Osteocyte (in vitro differentiated cells): Measurements from ENCODE around the gene SHISA4. TPM values are rescaled to one million over a fixed set of nuclear protein-coding genes. Genes with fewer than 3 reads are reported as not detected.

ENCODE experiments used
- DNase-seq: peaks from one replicate; pipeline ENCODE4 v3.0.0; 2021; ENCODE audit warnings: mixed read lengths; ENCODE audit not compliant: unreplicated experiment; ENCODE audit errors: extremely low spot score
- H3K27ac Mint-ChIP-seq: one replicate; pipeline ENCODE4 v1.8.0; 2021; ENCODE audit warnings: mild to moderate bottlenecking, mixed read lengths; ENCODE audit not compliant: unreplicated experiment
- H3K27me3 Mint-ChIP-seq: one replicate; pipeline ENCODE4 v1.8.0; 2021; ENCODE audit warnings: mixed read lengths; ENCODE audit not compliant: unreplicated experiment
- H3K36me3 Mint-ChIP-seq: one replicate; pipeline ENCODE4 v1.8.0; 2021; ENCODE audit warnings: mixed read lengths; ENCODE audit not compliant: unreplicated experiment
- H3K4me1 Mint-ChIP-seq: one replicate; pipeline ENCODE4 v1.8.0; 2021; ENCODE audit warnings: mixed read lengths; ENCODE audit not compliant: unreplicated experiment
- H3K4me3 Mint-ChIP-seq: one replicate; pipeline ENCODE4 v1.8.0; 2021; ENCODE audit warnings: mild to moderate bottlenecking, moderate library complexity, mixed read lengths; ENCODE audit not compliant: unreplicated experiment
- H3K9me3 Mint-ChIP-seq: one replicate; pipeline ENCODE4 v1.8.0; 2021; ENCODE audit warnings: mixed read lengths; ENCODE audit not compliant: unreplicated experiment
- total RNA-seq: library from RNA; stranded (reverse); gene quantifications from 2 replicates; pipeline ENCODE4 v1.2.1, GENCODE V29; 2021
- TF ChIP-seq, protein P1 (sequence below): fragments of 200-600 bp; sonication (generic); IDR thresholded peaks from 2 replicates; pipeline ENCODE4 v1.5.0; 2021; ENCODE audit warnings: antibody characterized with exemption, mild to moderate bottlenecking, moderate library complexity

SHISA4 gene
- total RNA-seq, 1 donor from 2014 or later: 31.4 TPM

DNA sequence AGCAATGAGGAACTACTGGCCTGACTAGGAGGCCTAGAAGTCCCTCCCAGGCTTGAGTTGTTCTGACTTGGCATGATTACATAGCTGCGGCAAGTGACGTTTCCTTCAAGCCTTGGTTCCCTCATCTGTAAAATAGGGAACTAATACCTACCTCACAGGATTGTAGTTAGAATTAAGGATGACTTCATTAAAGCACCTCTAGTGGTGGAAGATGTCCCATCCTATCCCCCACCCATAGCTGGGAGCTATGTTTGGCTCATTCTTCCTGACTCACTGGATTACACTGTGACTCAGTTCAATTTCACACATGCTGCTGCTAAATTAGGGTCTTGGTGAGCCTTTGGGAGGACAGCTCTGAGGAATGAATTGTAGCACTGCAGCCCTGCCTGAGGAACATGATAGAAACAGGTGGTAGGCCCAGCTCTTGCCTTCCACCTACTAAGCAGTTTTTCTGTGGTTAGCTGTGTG, 6.0 kb upstream of the SHISA4 start:
- no peak for DNase-seq
- Mint-ChIP-seq H3K27ac (peak overlapping the region; percentile 31), H3K4me3 (no peak overlapping the region)

DNA sequence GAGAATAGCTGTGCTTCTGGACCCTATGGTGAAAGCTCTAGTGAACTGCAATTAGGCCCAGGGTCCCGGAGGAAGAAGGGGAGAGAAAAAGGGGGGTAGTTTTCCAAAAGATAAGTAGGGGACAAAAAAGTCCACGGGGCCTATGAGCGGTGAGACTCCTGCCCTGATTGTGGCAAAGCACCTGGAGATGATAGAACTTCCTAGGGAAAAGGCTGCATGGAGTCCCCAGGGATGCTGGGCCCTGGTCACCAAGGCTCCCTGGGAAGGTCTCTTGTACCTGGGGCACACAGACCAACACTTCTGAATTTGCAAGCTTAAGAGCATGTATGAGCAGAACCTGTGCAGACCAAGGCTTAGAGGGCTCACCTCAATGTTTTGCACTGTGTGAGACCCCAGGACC, 5.4 kb upstream of the SHISA4 start:
- H3K27ac Mint-ChIP-seq: peak overlapping the region; percentile 65
- TF ChIP-seq, protein P1, sequence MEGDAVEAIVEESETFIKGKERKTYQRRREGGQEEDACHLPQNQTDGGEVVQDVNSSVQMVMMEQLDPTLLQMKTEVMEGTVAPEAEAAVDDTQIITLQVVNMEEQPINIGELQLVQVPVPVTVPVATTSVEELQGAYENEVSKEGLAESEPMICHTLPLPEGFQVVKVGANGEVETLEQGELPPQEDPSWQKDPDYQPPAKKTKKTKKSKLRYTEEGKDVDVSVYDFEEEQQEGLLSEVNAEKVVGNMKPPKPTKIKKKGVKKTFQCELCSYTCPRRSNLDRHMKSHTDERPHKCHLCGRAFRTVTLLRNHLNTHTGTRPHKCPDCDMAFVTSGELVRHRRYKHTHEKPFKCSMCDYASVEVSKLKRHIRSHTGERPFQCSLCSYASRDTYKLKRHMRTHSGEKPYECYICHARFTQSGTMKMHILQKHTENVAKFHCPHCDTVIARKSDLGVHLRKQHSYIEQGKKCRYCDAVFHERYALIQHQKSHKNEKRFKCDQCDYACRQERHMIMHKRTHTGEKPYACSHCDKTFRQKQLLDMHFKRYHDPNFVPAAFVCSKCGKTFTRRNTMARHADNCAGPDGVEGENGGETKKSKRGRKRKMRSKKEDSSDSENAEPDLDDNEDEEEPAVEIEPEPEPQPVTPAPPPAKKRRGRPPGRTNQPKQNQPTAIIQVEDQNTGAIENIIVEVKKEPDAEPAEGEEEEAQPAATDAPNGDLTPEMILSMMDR: no peak
- no peaks in the 10 kb centered on the region for H3K27me3 Mint-ChIP-seq
- H3K36me3 Mint-ChIP-seq: peaks cover 4% of the 10 kb centered on the region
- no peaks in the 10 kb centered on the region for H3K9me3 Mint-ChIP-seq
- H3K4me1 Mint-ChIP-seq: peaks cover 31% of the 10 kb centered on the region
- no peak for DNase-seq
- no peak overlapping the region for H3K4me3 Mint-ChIP-seq

More for the DNA sequence above, 6.0 kb upstream of the SHISA4 start:
- TF ChIP-seq, protein P1: no peak
- Mint-ChIP-seq H3K4me1 (peaks cover 26% of the 10 kb centered on the region), H3K27me3 (no peaks in the 10 kb centered on the region), H3K36me3 (peaks cover 4% of the 10 kb centered on the region), H3K9me3 (no peaks in the 10 kb centered on the region)

DNA sequence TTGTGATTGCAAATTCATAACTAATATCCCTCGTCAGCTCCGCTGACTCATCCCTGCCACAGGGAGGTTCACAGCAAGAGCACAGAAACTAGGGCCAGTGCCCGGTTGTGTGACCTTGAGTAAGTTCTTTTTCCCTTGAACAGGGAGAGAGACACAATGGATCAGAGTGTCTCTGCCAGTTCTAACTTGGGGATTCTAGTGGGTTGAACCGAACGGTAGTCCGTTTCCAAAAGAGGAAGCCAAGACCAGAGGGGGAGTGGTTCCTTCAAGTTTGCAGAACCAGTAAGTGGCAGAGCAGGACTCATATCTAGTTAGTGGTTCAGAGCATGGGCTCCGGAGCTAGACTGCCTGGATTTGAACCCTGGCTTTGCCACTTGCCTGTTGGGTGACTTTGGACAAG, 4.9 kb upstream of the SHISA4 start:
- DNase-seq: no peak
- H3K36me3 Mint-ChIP-seq: peaks cover under 1% of the 10 kb centered on the region
- H3K9me3 Mint-ChIP-seq: no peaks in the 10 kb centered on the region
- H3K4me3 Mint-ChIP-seq: no peak overlapping the region
- peaks cover 34% of the 10 kb centered on the region for H3K4me1 Mint-ChIP-seq
- TF ChIP-seq, protein P1: no peak
- H3K27ac Mint-ChIP-seq: peak overlapping the region; percentile 65
- H3K27me3 Mint-ChIP-seq: no peaks in the 10 kb centered on the region

DNA sequence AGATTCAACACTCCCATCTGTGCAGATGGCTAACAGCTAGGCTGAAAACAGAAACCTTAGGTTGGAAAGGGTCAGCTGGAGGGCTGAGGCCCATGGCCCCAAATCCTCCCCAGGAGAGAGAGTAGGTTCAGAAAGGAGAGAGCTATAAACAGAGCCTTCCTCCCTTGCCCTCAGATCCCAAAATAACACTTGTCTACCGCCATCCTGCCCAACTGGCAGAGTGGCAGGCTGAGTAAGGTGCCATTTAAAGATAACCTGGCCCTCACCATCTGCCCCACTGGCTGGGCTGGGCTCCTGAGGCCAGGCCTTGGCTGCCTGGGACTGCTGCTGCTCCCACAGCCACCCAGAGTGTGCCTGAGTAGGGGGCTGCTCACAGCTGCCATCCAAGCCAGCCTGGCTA, 4.3 kb upstream of the SHISA4 start:
- no peak for DNase-seq
- Mint-ChIP-seq H3K27me3 (no peaks in the 10 kb centered on the region), H3K36me3 (no peaks in the 10 kb centered on the region), H3K9me3 (no peaks in the 10 kb centered on the region), H3K4me1 (peaks cover 35% of the 10 kb centered on the region), H3K4me3 (no peak overlapping the region), H3K27ac (no peak overlapping the region)
- TF ChIP-seq, protein P1: no peak

DNA sequence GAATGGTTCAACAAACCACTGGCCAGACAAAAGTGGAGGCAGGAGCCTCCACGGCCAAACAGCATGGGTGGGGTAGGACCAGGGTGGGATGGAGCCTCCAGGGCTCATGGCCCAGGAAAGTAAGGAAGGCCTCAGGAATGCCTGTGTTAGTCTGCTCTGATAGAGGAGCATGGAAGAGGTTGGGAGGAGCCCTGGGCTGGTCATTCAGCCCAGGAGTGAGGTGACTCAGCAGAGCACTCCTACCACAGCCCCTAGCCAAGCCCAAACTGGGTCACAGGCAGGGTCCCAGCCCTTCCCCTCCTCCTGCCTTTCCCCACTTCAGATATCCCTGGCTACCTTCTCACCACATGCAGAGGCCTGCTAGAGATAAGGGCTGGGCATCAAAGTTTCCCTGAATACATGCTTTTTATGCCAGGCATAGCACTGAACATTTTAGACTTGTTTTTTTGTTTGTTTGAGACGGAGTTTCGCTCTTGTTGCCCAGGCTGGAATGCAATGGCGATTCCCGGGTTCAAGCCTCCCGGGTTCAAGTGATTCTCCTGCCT, 3.1 kb upstream of the SHISA4 start:
- TF ChIP-seq, protein P1: no peak
- peaks cover 38% of the 10 kb centered on the region for H3K4me1 Mint-ChIP-seq
- no peak for DNase-seq
- H3K27ac Mint-ChIP-seq: no peak overlapping the region
- no peaks in the 10 kb centered on the region for H3K36me3 Mint-ChIP-seq
- no peaks in the 10 kb centered on the region for H3K9me3 Mint-ChIP-seq
- no peak overlapping the region for H3K4me3 Mint-ChIP-seq
- no peaks in the 10 kb centered on the region for H3K27me3 Mint-ChIP-seq
